ENCODE results near the gene ERC1. TPM values are rescaled to one million over a fixed set of nuclear protein-coding genes. Genes with fewer than 3 reads are reported as not detected.

The ERC1 gene
- total and polyA plus RNA-seq, 2 donors (not counting 3 experiments of a cell fraction or from before 2014, with no cell fraction given), result 11.7 to 66.1 TPM

DNA sequence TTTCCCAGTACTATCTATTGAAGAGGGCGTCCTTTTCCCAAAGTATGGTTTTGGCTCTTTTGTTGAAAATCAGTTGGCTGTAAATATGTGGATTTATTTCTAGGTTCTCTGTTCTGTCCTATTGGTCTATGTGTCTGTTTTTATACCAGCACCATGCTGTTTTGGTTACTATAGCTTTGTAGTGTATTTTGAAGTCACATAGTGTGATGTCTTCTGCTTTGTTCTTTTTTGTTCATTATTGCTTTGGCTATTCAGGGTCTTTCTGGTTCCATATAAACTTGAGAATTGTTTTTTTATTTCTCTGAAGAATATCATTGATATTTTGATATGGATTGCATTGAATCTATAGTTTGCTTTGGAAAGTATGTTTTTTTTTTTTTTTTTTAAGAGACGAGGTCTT, 67.4 kb downstream of the ERC1 start:
- BruUV-seq (replicated peaks), result no TSS peak
- H3K36me3 ChIP-seq (ENCODE audit: control insufficient read depth in 2 of 2, extremely low read depth in 1 of 2, insufficient read depth in 2 of 2, low read length in 2 of 2), result no peaks in the 10 kb centered on the region
- H3K4me3 ChIP-seq (replicated peaks in 1 of 3; ENCODE audit: insufficient read depth in 1 of 3, low read depth in 1 of 3, low read length in 3 of 3), result no peak overlapping the region
- DNase-seq (ENCODE audit: low read depth, low spot score) (no peak), FAIRE-seq (no peak)
- no peaks in the 10 kb centered on the region for H3K27me3 ChIP-seq (ENCODE audit: control insufficient read depth in 2 of 2, insufficient read depth in 2 of 2, low read length in 2 of 2)
- CTCF ChIA-PET, result no interaction called here
- H3K9me1 ChIP-seq (replicated peaks; ENCODE audit: control insufficient read depth, extremely low read depth, insufficient read depth, low read length), result no peaks in the 10 kb centered on the region
- H4K20me1 ChIP-seq (replicated peaks; ENCODE audit: control insufficient read depth, extremely low read depth, insufficient read depth, low read length), result no peaks in the 10 kb centered on the region
- H3K4me2 ChIP-seq (ENCODE audit: insufficient read depth, low read length), result no peak overlapping the region
- H3K4me1 ChIP-seq (ENCODE audit: control insufficient read depth, extremely low read depth, insufficient read depth, low read length), result no peaks in the 10 kb centered on the region
- POLR2A ChIA-PET, result no interaction called here
- H3K27ac ChIP-seq (ENCODE audit: insufficient read depth, low read depth, low read length), result no peak overlapping the region
- peaks cover 10% of the 10 kb centered on the region for H3K79me2 ChIP-seq (ENCODE audit: control insufficient read depth, insufficient read depth, low read length)
- H3K9me3 ChIP-seq (replicated peaks; ENCODE audit: control insufficient read depth, insufficient read depth, low read length), result no peaks in the 10 kb centered on the region
- TF ChIP-seq MYC (IDR thresholded peaks at IDR 0.05; ENCODE audit: low read depth, low read length), result no peak
- TF ChIP-seq FOS (IDR thresholded peaks at IDR 0.05; ENCODE audit: borderline replicate concordance, insufficient read depth, low read length), result no peak
- no peak for TF ChIP-seq POLR2AphosphoS5 (IDR thresholded peaks at IDR 0.05; ENCODE audit: insufficient read depth, low read depth, low read length)
- no peak overlapping the region for H2AFZ ChIP-seq (ENCODE audit: low read depth, low read length)
- dilution Hi-C loops (cut with MboI; ENCODE audit: extremely low pct_ligation_motif_present, low sequenced_read_pairs), result no loop called here
- intact Hi-C loops (cut with micrococcal nuclease), result no loop called here
- H3K9ac ChIP-seq (replicated peaks; ENCODE audit: extremely low read depth, insufficient read depth, low read length), result no peak overlapping the region

DNA sequence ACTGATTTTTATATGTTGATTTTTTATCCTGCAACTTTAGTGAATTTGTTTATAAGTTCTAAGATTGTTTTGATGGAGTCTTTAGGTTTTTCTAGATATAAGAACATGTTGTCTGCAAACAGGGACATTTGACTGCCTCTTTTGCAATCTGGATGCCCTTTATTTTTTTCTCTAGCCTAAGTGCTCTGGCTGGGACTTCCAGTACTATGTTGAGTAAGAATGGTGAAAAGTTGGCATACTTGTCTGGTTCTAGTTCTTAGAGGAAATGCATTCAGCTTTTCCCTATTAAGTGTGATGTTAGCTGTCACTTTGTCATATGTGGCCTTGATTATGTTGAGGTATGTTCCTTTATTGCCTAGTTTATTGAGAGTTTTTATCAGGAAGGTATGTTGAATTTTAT, 68.1 kb downstream of the ERC1 start:
- DNase-seq (ENCODE audit: low read depth, low spot score), result no peak
- H3K9ac ChIP-seq (replicated peaks; ENCODE audit: extremely low read depth, insufficient read depth, low read length), result no peak overlapping the region
- H3K9me1 ChIP-seq (replicated peaks; ENCODE audit: control insufficient read depth, extremely low read depth, insufficient read depth, low read length), result no peaks in the 10 kb centered on the region
- H3K36me3 ChIP-seq (ENCODE audit: control insufficient read depth in 2 of 2, extremely low read depth in 1 of 2, insufficient read depth in 2 of 2, low read length in 2 of 2), result no peaks in the 10 kb centered on the region
- H4K20me1 ChIP-seq (replicated peaks; ENCODE audit: control insufficient read depth, extremely low read depth, insufficient read depth, low read length), result no peaks in the 10 kb centered on the region
- dilution Hi-C loops (cut with MboI; ENCODE audit: extremely low pct_ligation_motif_present, low sequenced_read_pairs), result no loop called here
- peaks cover 10% of the 10 kb centered on the region for H3K79me2 ChIP-seq (ENCODE audit: control insufficient read depth, insufficient read depth, low read length)
- no peak overlapping the region for H2AFZ ChIP-seq (ENCODE audit: low read depth, low read length)
- no peaks in the 10 kb centered on the region for H3K4me1 ChIP-seq (ENCODE audit: control insufficient read depth, extremely low read depth, insufficient read depth, low read length)
- H3K4me2 ChIP-seq (ENCODE audit: insufficient read depth, low read length), result no peak overlapping the region
- no peak overlapping the region for H3K4me3 ChIP-seq (replicated peaks in 1 of 3; ENCODE audit: insufficient read depth in 1 of 3, low read depth in 1 of 3, low read length in 3 of 3)
- no peak for FAIRE-seq
- no peaks in the 10 kb centered on the region for H3K9me3 ChIP-seq (replicated peaks; ENCODE audit: control insufficient read depth, insufficient read depth, low read length)
- ChIA-PET POLR2A (no interaction called here), CTCF (no interaction called here)
- intact Hi-C loops (cut with micrococcal nuclease), result no loop called here
- TF ChIP-seq GATA2 (IDR thresholded peaks at IDR 0.05; ENCODE audit: insufficient read depth, insufficient read length, low read depth, low read length), result no peak
- TF ChIP-seq MYC (IDR thresholded peaks at IDR 0.05; ENCODE audit: low read depth, low read length), result no peak
- TF ChIP-seq POLR2AphosphoS5 (IDR thresholded peaks at IDR 0.05; ENCODE audit: insufficient read depth, low read depth, low read length), result no peak
- no peak for TF ChIP-seq POLR2A (IDR thresholded peaks at IDR 0.05; ENCODE audit: low read depth, low read length)
- TF ChIP-seq, protein P1, sequence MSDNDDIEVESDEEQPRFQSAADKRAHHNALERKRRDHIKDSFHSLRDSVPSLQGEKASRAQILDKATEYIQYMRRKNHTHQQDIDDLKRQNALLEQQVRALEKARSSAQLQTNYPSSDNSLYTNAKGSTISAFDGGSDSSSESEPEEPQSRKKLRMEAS (IDR thresholded peaks at IDR 0.05; ENCODE audit: insufficient read depth, insufficient read length), result no peak
- TF ChIP-seq JUN (IDR thresholded peaks at IDR 0.05; ENCODE audit: borderline replicate concordance, insufficient read depth, insufficient read length, low read depth), result no peak
- BruUV-seq (replicated peaks), result no TSS peak
- no peak overlapping the region for H3K27ac ChIP-seq (ENCODE audit: insufficient read depth, low read depth, low read length)
- H3K27me3 ChIP-seq (ENCODE audit: control insufficient read depth in 2 of 2, insufficient read depth in 2 of 2, low read length in 2 of 2), result no peaks in the 10 kb centered on the region
